AG20443 (cell line): ENCODE data around the gene BCAP31.
A peak's percentile ranks its signal among the peaks of the same experiment; 100 is the strongest.

Source experiments
- DNase-seq: peaks from one replicate; pipeline ENCODE4 v3.0.0; 2012; ENCODE audit warnings: low spot score, mixed read lengths

Gene BCAP31

DNA sequence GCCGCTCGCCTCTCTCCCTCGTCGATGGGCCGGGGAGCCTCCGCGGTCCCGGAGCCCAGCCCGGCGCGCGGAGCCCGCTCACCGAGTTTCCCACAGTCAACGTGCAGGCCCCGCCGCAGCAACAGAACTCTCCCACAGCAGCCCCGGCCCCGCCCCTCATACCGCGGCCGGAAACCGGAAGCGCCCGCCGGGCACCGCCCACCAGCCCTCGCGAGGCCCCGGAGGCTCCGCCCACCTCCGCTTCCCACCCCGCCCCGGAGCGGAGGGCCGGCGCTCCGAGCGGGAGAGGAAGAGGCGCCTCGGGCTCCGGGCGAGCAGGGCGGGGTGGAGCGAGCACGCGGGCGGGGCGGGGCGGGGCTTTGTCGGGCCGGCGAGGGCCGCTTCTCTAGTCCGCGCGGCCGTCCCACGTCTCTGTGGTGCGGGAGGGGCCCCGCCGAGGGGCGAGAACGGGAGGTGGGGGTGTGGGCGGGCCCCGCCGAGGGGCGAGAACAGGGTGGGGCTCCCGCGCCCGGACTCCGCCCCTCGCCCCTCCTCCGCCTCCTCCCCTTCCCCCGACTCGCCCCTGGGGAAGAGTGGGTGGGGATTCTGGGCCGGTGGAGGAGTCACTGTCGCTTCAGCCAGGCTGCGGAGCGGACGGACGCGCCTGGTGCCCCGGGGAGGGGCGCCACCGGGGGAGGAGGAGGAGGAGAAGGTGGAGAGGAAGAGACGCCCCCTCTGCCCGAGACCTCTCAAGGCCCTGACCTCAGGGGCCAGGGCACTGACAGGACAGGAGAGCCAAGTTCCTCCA lies at the start of gene BCAP31, which contains the start of gene ABCD1:
BCAP31 (minus strand) TSS at position 136 of the 787 bp plus-strand sequence. CDS start 1,143 bp downstream, outside the sequence.
ABCD1 (plus strand) TSS at position 605 of the 787 bp plus-strand sequence. CDS start 411 bp downstream, outside the sequence.
- DNase-seq: peak; percentile 94

DNA sequence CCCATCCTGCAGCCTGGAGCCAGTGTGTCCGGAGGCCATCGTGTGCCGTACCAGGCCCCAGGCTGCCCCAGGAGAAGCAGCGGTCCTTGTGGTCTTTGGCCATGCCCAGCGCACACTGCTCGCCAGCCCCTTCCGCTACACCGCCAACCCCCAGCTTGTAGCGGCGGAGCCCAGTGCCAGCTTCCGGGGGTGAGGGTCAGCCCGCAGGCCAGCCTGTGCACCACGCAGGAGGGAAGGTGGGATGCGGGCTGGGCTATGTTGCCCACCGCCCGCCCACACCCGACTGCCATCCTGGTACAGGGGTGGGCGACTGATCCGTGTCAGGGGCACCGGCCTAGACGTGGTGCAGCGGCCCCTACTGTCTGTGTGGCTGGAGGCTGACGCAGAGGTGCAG lies 49.0 kb upstream of the BCAP31 start:
- DNase-seq: no peak

DNA sequence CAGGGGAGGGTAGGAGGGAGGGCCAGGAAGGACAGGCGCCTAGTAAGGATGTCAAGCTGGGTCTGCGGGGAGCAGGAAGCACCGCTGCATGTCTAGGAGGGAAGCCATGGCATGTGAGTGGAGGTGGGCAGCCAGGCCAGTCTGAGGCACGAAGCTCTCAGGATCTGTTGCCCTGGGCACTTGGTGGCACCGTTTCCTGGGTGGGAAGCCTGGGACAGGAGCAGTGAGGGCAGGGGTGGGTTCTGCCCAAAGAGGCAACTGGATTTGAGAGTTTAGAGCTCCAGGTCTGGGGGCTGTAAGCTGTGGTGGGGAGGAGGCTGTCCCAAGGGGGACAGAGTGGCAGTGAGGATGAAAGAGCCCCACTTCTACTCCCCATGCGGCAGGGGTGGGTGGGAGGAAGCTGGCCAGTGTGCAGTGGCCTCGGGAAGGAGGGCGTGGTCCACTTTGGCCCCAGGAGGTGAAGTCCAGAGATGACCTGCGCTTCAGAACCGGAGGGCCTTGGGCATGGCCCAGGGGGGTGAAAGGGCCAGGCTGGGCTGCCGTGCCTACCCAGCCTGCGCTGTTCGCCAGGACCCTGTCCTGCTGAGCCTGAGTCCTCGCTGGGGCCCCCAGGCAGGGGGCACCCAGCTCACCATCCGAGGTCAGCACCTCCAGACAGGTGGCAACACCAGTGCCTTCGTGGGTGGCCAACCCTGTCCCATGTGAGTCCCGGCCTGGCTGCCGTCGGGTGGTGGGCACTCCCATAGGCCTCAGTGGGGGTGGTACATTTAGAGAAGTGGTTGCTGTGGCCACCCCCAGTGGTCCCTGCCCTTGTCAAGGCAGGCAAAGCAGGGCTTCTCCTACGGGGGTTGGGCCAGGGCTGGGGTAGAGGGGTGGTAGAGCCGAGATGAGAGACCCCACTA lies 48.4 kb upstream of the BCAP31 start:
- no peak for DNase-seq

DNA sequence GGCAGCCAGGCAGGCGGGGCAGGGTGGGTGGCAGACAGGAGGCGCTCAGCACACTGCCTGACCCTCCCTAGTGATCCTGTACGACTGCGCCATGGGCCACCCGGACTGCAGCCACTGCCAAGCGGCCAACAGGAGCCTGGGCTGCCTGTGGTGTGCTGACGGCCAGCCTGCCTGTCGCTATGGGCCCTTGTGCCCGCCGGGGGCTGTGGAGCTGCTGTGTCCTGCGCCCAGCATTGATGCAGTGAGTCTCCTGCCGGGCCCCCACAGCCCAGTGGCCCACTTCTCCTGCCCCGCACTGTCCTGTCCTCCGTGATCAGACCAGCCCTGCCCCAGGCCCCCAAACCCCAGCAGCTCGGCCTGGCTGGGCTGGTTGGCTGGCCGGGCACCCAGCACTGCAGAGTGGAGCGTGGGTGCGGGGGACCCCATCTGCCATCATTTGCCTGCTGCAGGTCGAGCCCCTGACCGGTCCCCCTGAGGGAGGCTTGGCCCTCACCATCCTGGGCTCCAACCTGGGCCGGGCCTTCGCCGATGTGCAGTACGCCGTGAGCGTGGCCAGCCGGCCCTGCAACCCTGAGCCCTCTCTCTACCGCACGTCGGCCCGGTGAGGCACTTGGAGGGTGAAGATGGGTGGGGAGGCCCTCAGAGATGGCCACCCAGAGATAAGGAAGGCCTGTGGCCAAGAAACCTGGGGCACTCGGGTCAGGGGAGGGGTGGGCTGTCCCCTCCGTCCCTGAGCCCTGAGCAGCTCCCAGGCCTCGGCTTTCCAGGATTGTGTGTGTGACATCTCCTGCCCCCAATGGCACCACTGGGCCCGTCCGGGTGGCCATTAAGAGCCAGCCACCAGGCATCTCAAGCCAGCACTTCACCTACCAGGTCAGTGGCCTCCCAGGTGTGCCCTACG lies 47.5 kb upstream of the BCAP31 start:
- no peak for DNase-seq

DNA sequence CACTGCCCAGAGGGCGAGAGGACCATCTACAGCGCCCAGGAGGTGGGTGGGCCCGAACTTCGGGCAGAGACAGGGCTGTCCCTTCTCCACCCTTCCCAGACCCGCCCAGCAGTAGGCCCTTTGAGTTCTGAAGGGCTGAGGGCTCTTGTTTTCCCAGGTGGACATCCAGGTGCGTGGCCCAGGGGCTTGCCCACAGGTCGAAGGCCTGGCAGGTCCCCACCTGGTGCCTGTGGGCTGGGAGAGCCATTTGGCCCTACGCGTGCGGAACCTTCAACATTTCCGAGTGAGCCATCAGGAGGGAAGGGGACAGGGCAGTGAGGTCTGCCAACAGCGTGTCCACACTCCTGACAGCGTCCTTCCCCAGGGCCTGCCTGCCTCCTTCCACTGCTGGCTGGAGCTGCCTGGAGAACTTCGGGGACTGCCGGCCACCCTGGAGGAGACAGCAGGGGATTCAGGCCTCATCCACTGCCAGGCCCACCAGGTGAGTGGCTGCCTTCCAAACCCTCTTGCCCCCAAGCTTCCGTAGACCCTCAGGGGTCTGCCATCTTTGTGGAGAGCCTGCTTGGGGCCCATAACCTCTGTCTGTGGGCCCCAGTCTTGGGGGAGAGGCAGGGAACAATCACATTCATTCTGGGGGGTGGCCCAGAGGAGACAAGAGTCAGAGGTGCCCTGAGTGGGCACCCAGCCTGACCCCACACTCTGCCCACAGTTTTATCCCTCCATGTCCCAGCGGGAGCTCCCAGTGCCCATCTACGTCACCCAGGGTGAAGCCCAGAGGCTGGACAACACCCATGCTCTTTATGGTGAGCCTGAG lies 46.6 kb upstream of the BCAP31 start:
- DNase-seq: no peak

DNA sequence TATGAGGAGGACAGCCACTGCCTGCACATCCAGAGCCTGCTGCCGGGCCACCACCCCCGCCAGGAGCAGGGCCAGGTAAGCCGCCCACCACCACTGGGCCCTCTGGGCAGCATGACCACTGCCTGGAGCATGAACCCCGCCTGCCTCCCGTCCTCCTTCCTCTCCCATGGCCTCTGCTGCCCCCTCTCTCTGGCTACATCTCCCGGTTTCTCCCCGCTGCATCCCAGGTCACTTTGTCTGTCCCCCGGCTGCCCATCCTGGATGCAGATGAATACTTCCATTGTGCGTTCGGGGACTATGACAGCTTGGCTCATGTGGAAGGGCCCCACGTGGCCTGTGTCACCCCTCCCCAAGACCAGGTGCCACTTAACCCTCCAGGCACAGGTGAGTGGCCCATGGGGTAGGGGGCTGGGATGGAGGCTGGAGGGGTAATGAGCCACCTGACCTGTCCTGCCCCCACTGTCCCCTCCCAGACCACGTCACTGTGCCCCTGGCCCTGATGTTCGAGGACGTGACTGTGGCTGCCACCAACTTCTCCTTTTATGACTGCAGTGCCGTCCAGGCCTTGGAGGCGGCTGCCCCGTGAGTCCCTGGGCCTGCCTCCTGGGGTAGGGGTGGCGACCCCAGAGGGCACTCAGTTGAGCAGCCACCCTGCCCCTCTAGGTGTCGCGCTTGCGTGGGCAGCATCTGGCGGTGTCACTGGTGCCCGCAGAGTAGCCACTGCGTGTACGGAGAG lies 45.8 kb upstream of the BCAP31 start:
- DNase-seq: no peak

DNA sequence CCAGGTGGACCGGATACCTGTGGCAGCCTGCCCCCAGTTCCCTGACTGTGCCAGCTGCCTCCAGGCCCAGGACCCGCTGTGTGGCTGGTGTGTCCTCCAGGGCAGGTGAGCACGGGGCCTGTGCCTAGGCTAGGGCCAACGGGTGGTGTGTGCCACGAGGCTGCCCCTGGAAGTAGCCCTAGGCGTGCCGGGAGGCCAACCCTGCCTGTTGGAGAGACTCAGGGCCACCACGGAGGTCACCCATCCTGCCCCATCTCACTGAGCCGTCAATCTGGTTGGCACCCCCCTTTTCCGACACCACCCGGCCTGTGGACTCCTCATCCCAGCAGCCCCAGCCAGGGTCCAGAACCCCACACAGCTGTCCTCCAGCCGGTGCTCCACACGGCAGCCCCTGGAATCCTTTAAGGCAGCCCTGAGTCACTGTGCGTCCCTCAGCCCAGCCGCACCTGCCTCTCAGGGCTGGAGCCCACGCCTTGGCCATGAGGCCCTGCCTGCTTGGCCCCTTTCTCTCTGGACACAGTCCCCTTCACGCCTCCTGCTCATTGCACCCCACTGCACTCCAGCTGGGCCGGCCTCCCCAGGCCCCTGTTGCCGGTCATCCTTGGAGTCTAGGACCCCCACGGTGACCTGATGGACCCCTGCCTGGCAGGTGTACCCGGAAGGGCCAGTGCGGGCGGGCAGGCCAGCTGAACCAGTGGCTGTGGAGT lies 45.1 kb upstream of the BCAP31 start:
- DNase-seq: no peak

DNA sequence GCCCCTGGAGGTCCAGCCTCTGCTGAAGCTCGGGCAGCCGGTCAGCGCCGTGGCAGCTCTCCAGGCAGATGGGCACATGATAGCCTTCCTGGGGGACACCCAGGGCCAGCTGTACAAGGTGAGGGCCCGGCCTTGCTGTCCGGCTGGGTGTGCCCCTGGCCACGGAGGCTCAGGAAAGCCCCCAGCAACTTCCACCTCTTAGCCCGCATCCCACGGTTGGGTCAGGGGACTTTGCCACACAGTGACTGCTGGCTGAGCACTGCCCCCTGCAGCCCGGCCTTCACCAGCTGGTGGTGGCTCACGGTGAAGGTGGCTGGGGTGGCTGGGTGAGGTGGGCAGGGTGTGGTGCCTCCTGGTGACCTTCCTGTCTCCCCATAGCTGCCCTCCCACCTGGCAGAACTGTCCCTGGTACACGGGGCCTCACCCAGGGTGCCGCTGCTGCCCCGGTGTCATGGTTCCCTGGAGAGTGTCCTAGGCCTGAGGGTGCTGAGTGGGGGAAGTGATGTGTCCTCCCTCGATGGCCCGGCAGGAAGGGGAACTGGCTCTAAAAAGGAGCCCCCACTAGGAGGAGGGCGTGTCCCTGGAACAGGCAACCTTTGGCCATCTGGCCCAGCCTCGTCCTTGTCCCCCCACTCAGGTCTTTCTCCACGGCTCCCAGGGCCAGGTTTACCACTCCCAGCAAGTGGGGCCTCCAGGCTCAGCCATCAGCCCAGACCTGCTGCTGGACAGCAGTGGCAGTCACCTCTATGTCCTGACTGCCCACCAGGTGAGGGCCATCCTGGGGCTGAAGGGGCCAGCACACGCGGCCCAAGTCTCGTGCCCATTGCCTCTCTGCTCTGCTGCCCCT lies 44.3 kb upstream of the BCAP31 start:
- no peak for DNase-seq

DNA sequence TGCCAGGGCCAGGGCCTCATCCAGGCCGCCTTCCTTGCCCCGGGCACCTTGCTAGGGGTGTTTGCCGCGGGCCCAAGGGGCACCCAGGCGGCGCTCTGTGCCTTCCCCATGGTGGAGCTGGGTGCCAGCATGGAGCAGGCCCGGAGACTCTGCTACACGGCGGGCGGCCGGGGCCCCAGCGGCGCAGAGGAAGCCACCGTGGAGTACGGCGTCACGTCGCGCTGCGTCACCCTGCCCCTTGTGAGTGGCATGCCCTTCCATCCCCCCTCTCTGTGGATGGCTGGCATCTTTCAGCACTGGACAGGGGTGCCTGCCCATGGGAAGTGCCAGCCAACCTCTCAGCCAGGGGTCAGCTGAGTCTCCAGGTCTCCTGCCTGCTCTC lies 43.5 kb upstream of the BCAP31 start:
- no peak for DNase-seq

DNA sequence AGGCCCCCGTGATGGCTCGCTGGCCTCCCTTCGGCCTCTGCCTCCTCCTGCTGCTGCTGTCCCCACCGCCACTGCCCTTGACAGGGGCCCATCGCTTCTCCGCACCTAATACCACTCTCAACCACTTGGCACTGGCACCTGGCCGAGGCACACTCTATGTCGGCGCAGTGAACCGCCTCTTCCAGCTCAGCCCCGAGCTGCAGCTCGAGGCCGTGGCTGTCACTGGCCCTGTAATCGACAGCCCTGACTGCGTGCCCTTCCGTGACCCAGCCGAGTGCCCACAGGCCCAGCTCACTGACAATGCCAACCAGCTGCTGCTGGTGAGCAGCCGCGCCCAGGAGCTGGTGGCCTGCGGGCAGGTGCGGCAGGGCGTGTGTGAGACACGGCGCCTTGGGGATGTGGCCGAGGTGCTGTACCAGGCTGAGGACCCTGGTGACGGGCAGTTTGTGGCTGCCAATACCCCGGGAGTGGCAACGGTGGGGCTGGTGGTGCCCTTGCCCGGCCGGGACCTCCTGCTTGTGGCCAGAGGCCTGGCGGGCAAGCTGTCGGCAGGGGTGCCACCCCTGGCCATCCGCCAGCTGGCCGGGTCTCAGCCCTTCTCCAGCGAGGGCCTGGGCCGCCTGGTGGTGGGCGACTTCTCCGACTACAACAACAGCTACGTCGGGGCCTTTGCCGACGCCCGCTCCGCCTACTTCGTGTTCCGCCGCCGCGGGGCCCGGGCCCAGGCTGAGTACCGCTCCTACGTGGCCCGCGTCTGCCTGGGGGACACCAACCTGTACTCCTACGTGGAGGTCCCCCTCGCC lies 42.9 kb upstream of the BCAP31 start:
- no peak for DNase-seq

DNA sequence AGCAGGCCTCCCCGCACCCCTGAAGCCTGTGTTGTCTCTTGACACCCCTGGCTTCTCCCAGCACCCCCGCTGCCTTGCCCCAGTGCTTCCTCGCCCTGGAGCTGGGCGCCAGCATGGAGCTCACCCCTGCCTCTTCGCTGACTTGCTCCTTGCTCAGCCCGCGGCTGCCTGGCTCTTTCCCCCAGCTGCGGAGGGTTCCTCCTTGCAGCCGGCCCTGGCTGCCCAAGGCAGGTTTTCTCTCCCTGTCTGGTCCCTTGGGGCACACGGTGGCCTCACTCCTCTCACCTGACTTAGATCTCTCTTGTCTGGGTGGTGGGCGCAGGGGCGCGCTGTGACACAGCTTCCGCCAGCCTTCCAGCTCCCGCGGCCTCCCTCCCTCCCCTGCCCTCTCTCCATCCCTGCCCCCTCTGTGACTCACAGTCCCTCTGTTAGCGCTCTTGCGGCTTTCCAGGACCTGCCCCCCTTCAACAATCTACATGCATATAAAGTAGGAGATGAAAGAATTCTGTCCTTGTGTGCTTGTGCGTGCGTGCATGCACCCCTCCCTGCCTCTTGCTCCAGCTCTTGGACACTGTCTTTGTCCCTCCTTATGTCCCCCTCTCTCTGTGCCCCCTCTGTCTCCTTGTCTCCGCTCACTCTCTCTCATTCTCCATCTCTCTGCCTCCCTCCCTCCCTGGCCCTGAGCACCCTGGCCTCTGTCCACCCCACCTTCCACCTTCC lies 42.1 kb upstream of the BCAP31 start:
- DNase-seq: peak; percentile 71

DNA sequence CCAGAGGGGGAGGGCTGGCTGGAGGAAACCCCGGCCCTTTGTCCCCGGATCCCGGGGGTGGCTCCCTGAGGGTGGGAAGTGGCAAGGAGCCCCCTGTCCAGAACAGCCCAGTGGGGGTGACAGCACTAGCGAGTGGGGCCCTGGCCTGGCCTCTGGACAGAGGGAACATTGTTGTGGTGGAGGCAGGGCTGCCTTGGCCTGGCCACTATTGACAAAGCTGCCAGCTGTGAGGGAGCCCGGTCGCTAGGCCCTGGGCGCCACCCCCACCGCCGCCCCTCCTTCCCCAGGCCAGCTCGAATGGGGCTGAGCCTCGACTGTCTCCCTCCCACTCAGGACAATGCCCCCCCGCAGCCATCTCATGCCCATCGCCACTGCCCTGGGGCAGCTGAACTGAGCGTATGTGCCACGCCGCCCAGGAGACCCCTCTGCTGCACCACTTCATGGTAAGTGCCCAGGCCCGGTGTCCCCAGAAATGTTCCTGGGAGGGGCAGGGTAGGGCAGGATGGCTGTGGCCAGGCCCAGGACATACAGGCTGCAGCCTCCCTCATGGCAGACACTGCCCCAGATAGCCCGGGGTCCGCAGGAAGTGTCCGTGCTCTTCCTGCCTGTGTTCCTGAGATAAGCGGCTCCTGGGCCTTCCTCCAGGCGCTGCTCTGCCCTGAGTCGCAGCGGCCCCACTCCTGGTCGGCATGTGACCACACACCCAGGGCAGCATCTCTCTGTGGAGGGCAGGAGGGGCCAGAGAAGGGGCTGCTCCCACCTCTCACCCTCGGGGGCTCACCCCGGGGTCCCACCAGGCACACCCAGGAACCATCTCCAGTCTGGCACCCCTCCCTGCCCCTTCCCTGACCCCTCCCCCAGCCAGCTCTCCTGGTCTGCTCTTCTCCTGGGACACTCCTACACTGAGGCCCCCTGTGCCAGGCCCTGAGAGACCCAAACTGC lies 41.2 kb upstream of the BCAP31 start:
- DNase-seq: no peak

DNA sequence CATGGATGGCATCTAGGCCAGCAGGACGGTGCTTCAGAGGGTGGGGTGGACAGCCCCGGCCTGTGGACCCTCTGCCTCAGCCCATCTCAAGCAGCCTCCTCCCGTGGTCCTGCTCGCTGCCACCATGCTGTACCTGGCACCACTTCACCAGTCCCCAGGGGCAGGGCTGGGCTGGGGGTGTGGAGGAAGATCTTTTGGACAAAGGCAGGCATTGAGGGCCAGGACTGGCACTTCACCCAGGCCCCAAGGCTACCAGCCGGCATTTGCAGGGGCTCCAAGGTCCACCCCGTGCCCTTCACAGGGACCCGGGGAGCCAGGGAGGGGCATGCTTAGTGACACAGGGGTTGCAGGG lies 40.6 kb upstream of the BCAP31 start:
- no peak for DNase-seq

DNA sequence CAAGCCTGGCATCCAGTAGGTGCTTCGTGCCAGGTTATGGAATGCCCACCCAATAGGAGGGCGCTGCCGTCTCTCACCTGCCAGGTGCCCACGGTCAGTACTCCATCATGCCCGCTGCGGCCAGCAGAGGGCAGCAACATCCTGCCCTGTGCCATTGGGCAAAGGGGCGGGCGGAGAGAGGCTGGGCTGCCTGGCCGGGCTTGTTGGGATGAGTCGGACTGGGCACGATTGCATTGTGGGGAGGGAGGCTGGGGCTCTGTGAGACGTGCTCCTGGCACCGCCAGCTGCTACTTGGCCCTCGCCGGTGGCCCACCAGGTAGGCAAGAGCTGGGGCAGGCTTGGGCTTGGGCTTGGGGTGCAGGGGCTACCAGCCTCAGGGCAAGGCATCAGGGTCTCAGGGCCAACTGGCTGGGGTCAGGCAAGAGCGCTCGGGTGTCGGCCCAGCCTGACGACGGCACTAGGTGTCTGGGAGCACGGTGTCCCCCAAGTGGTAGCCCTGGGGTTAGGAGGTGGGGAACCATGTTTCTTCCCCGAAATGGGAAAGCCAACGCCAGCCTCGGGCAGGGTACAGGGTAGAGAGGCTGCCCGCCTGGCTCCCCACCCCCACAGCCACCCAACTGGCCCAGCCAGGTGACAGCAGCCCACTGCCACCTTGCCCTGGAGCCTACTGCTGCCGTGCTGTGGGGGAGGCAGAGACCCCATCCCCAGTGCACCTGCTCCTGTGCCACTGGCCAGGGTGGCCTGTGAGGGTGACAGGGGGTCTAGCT lies 40.0 kb upstream of the BCAP31 start, which contains the start of gene PLXNB3:
PLXNB3 (plus strand) TSS at position 261 of the 767 bp plus-strand sequence. CDS start 1,287 bp downstream, outside the sequence.
- DNase-seq: peak; percentile 90

DNA sequence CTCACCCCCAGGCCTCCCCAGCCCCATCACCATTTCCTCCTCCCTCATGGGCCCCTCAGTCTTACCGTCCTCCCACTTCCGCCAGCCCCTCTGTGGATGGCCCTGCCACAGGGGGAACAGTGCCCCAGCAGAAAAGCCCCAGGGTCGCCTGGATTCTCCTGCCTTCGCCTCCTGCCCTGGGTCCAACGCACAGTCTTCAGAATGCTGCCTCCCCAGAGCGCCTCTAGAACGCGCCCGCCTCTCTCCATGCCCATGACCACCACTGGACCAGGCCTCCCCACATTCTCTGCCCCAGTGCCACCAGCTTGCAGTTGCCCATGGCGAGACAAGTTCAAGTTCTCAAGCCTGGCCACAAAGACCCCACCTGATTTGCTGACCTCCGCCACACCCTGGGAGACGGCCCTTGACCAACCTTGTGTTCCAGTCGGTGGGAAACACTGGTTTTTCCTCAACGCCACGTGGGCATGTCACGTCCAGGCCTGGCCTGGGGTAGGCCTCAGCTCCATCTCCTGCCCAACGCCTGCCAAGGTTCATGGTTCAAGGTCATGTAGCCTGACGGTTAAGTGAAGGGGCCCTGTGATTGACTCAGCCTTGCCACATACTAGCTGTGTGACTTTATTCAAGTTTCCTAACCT lies 39.2 kb upstream of the BCAP31 start:
- DNase-seq: no peak
